TTC549 (cell line): ENCODE results near the gene TMEM37.

ENCODE experiments used
- FAIRE-seq: peaks from 2 replicates; lab custom pipeline; 2012; peaks lifted over from hg19 to GRCh38; lab: Jason Lieb, UNC

The TMEM37 gene

DNA sequence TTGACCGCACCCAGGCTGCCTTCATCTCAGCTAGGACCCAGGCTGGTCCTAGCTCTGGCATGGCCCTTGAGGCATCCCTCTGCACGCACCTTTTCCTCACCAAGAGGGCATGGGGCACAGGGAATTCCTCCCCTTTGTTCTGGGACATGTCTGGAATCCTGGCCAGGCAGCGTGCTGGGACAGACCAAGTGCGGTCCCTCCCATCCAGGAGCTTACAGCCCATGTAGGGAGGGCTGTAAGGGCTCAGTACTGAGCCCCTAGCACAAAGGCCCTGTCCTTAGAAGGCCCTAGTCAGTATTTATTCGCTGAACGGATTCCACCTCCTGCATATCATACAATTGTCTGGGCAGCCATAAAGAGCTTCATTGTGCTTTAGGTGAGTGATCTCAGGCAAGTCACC is 3.0 kb downstream of the TMEM37 start:
- no peak for FAIRE-seq

GRCh38 chr2:119435081-119435952 is 3.7 kb downstream of the TMEM37 start:
- no peak for FAIRE-seq

DNA sequence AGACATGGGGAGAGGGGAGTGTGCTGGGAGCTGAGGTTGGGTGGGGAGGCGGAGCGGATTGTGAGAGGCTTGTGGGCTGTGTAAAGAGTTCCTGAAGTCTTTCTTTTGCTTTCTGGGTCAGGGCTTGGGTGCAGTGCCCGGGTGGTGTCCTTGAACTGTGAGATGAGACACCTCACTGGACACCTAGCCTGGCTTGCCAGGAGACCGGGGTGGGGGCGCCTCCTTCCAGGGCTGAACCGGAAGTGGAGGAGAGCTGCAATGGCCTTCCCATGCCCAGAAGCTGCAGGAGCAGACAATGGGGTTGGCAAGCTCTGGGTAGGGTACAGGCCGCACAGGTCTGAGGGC is 4.3 kb downstream of the TMEM37 start:
- FAIRE-seq, result no peak

GRCh38 chr2:119436993-119437772 is 5.5 kb downstream of the TMEM37 start:
- no peak for FAIRE-seq

DNA sequence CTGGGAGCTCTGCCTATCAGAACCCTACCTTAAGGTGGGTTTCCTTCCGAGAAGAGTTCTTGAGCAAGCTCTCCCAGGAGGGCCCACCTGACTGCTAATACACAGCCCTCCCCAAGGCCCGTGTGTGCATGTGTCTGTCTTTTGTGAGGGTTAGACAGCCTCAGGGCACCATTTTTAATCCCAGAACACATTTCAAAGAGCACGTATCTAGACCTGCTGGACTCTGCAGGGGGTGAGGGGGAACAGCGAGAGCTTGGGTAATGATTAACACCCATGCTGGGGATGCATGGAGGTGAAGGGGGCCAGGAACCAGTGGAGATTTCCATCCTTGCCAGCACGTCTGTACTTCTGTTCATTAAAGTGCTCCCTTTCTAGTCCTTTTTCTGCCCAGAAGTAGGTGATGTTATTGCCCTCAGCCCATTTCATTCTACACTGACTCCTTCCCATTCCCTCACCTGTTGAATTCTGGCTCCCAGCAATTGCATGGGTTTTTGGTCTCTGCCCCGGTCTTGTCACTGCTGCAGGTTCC is 6.5 kb downstream of the TMEM37 start:
- no peak for FAIRE-seq

DNA sequence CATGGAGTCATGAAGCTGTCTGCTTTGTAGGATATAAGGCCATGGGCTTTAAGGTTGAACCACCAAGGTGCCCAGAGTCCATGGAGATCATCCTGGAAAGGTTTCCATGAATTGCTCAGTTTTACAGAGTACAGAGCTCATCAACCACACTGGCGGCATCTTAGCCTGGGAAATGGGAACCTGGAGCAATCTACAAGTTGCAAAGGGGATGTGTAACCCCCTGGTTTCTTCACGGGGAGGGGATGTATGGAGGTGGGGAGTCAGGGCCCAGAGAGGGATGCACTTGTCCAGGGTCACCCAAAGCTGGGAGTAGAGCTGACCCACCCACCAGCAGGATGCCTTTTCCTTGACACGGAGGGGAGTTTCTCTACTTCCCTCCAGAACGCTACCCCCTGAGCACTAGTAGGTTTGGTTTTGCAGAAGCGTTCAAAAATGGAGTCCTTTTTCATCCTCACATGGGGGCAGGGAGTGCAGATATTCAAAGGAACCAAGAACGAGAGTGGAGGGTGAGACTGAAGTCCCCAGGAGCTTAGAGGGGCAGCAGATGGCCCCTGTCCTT is 7.2 kb downstream of the TMEM37 start:
- FAIRE-seq, result no peak

- no peak for FAIRE-seq
Observed at GRCh38 chr2:119439574-119440500, 8.2 kb downstream of the TMEM37 start.

- no peak for FAIRE-seq
Observed at GRCh38 chr2:119440501-119440870, 8.8 kb downstream of the TMEM37 start.

DNA sequence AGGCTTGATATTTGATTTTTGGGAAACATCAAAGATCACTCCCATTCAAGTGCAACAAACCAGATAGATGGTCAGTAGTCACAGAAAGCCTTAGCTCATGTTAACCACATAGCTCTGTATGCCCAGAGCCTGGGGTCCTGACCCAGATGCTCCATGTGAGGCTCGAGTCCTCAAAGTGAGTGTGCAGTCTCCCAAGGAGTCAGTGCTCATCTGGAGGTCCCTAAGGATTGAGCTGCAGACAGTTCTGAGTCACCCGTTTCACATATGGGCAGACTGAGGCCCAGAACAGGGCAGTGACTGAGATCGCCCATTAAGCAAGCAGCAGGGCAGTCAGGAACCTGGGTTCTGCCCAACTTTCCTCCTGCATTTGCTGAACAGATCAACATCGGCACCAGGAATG is 9.2 kb downstream of the TMEM37 start:
- no peak for FAIRE-seq

- no peak for FAIRE-seq
Observed at GRCh38 chr2:119441376-119442225, 9.9 kb downstream of the TMEM37 start.

GRCh38 chr2:119442226-119442619 is 10.6 kb downstream of the TMEM37 start:
- FAIRE-seq, result no peak

DNA sequence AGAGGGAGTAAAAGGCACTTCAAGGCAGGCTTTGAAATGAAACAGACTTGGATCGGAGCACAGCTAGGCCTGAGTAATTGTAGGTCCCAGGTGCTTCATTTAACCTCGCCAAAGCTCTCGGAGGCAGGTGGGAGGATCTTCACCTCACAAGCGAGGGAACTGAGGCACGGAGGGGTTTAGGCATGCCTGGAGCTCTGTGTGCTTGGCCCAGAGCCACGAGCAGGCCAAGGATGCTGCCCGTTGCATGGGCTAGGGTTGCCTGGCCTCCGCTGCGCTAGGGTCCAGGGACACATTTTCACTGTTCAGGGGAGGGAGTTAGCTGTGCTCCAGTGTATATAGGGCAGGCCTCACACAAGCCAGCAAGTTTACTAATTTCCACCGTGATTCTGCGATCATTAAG is 11.2 kb downstream of the TMEM37 start:
- FAIRE-seq, result no peak

DNA sequence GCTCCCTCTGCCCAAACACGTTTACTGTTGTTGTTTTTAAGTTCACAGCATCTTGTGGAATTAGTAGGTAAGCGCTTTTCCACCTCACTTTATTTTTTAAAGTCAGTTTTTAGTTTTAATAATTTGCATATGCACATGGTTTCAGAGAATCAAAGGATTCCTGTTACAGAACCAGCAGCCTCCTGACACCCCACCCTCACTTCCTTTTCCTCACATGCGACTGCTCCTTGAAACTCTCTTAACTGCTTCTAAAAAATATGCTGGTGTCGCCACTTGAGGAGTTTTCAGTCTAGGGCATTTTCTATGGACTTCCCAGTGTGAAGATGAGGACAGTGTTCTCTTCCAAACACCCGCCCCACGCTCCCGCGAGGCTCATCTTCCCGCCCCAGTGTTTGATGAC is 14.4 kb downstream of the TMEM37 start:
- FAIRE-seq, result no peak

DNA sequence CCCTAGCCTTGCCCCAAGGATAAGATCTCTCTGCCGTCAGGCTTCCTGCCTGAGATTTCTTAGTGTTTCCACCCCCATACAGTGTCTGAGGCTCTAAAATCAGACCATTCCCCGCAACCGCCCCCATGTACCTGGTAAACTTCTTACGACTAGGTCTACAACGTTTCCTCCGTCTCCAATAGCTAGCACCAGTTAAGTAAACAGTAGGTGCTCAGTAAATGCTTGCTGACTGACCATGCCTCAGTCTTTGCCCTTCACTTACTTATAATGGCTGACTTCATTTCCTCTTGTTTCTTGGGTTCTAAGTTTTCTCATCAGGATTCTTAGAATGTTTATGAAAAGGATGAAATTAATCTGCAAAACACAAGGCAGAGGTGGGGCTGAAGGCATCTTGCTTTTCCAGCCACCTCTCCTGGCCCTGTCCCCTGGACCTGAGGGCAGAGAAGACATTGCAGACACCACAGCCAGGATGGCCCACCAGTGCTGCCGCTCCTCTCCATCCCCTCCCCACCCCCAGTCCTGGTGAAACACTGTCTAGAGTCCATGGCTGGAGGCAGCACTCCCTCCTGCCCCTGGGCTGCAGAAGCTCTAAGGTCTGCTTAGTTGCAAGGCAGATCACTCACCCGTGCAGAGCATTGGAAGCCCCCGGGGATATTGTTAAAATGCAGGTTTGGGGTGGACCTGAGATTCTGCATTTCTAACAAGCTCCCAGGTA is 16.9 kb downstream of the TMEM37 start:
- FAIRE-seq, result no peak

DNA sequence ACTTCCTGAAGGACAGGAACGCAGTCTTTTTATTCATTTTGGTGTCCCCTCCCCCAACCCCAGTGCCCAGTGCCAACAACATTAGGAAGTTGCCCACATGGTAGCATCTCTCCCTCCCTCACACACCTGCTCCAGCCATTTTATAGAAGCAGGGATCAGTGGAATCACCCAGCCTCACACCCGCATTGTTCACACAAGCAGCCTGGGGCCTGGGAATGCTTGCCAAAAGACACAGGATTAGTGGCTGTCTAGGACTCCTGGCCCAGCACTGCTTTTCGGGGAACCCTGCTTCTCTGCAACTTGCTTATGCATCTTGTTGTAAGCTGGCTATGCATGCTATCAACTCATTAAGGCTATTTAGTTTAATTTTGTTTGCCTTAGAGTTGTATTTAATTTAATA is 17.9 kb downstream of the TMEM37 start:
- no peak for FAIRE-seq

GRCh38 chr2:119451336-119452050 is 19.8 kb downstream of the TMEM37 start:
- FAIRE-seq, result no peak

GRCh38 chr2:119453972-119454593 is 22.4 kb downstream of the TMEM37 start:
- FAIRE-seq, result no peak

DNA sequence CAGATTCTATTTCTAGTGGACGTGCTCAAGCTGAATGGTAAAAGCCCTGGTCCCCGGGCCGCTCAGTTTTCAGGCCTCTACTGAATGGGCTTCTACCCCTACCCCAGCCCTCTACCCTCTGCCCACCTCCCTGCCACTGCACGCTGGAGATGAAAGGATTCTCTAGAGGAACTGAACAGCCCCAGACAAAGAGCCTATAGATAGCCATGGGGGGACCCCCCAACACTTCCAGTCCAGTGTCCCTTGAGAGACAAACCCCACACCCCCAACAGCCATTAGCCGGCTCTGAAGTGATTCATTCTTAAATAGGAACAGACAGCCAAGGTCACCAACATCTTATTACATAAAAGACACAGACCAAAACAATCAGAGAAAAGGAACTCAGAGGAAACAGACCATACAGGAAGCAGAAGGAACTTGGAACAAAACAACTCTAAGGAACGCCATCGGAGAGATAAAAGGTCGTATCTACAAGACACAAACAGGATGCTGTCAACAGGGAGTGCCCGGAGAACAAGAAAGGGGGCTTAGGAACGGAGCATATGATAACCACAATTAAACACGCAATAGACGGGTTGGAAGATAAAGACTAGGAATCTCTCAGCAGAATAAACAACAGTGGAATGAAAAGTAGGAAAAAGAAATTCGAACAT is 23.5 kb downstream of the TMEM37 start:
- no peak for FAIRE-seq

DNA sequence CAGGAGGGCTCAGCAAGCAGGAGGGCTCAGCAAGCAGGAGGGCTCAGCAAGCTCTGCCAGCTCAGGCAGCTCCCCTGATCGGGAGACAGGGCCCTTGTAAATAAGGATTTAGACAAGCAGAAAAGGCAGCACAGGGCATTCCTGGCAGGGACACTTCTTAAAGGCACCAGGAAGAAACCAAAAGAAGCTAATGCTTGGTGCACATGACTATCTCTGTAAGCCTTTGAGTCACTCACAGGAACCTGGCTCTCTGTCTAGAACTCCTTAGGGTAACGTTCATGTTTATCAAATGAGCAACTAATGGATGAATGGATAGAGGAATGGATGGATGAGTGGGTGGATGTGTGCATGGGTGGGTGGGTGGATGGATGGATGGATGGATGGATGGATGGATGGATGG is 28.4 kb downstream of the TMEM37 start:
- no peak for FAIRE-seq
